OCI-LY7 (cell line): Measurements from ENCODE around the gene FASLG. TPM values are rescaled to one million over a fixed set of nuclear protein-coding genes. Genes with fewer than 3 reads are reported as not detected.

Experiments used
- BruUV-seq: library from RNA; stranded (reverse); fragments of 400-500 nt; replicated peaks from 2 replicates; lab custom pipeline; 2021; lab: Mats Ljungman, UMichigan
- CTCF ChIA-PET: fragments of 300-600 bp; sonication (Branson Sonifier 250); formaldehyde crosslinking; loops from one replicate; lab custom pipeline; 2022; ENCODE audit warnings: antibody characterized with exemption; ENCODE audit not compliant: unreplicated experiment; lab: Charles Lee
- POLR2A ChIA-PET: fragments of 300-600 bp; sonication (Branson Sonifier 250); formaldehyde crosslinking; loops from one replicate; lab custom pipeline; 2022; ENCODE audit warnings: antibody characterized with exemption; lab: Charles Lee
- DNase-seq: peaks from one replicate; pipeline ENCODE4 v3.0.0-alpha.2; 2015; ENCODE audit warnings: low spot score
- H2AFZ ChIP-seq: fragments of 200-600 bp; sonication (generic), shearing (Covaris generic); 2 replicates; pipeline ENCODE4 v1.6.1; 2014; ENCODE audit warnings: mild to moderate bottlenecking, antibody characterized with exemption, low read length, moderate library complexity
- H3K27ac ChIP-seq: fragments of 200-600 bp; sonication (generic); 2 replicates; pipeline ENCODE4 v1.5.1; 2014; ENCODE audit warnings: mixed run types, low read depth, mild to moderate bottlenecking, moderate library complexity, low read length, inconsistent platforms; ENCODE audit not compliant: poor library complexity, severe bottlenecking
- H3K36me3 ChIP-seq: fragments of 200-600 bp; sonication (generic); 2 replicates; pipeline ENCODE4 v1.6.1; 2014; ENCODE audit warnings: mild to moderate bottlenecking, antibody characterized with exemption, low read length, moderate library complexity, mixed read lengths; ENCODE audit not compliant: insufficient read depth
- H3K4me1 ChIP-seq: fragments of 200-600 bp; sonication (generic); 2 replicates; pipeline ENCODE4 v1.5.1; 2014; ENCODE audit warnings: mild to moderate bottlenecking, low read length; ENCODE audit not compliant: insufficient read depth, poor library complexity, severe bottlenecking
- H3K4me2 ChIP-seq: fragments of 200-600 bp; sonication (generic); 2 replicates; pipeline ENCODE4 v1.6.1; 2014; ENCODE audit warnings: mild to moderate bottlenecking, low read length
- H3K4me3 ChIP-seq: fragments of 200-600 bp; sonication (generic); 2 replicates; pipeline ENCODE4 v1.5.1; 2014; ENCODE audit warnings: mild to moderate bottlenecking, low read depth, low read length; ENCODE audit not compliant: poor library complexity, severe bottlenecking
- H3K79me2 ChIP-seq: fragments of 200-600 bp; sonication (generic); 2 replicates; pipeline ENCODE4 v1.6.1; 2016; ENCODE audit warnings: low read depth, mild to moderate bottlenecking, low read length, moderate library complexity, mixed read lengths; ENCODE audit not compliant: insufficient read depth
- H3K9me2 ChIP-seq: fragments of 200-600 bp; sonication (generic); 2 replicates; pipeline ENCODE4 v1.6.1; 2016; ENCODE audit warnings: mild to moderate bottlenecking, low read length, mixed read lengths; ENCODE audit not compliant: insufficient read depth
- H3K9me3 ChIP-seq: fragments of 200-600 bp; sonication (generic); 2 replicates; pipeline ENCODE4 v1.6.1; 2014; ENCODE audit warnings: mild to moderate bottlenecking, mixed run types, low read length, mixed read lengths
- H4K20me1 ChIP-seq: fragments of 200-600 bp; sonication (generic); 2 replicates; pipeline ENCODE4 v1.6.1; 2014; ENCODE audit warnings: mild to moderate bottlenecking, antibody characterized with exemption, low read length, moderate library complexity, mixed read lengths; ENCODE audit not compliant: insufficient read depth
- CTCF ChIP-seq: fragments of 200-600 bp; sonication (generic); conservative IDR thresholded peaks from 2 replicates; pipeline ENCODE4 v1.5.1; 2014; ENCODE audit warnings: mild to moderate bottlenecking, antibody characterized with exemption, low read length, moderate library complexity, mixed read lengths
- EZH2phosphoT487 ChIP-seq: fragments of 200-600 bp; sonication (generic); IDR thresholded peaks from 2 replicates; pipeline ENCODE4 v1.6.1; 2018; ENCODE audit warnings: low read depth, borderline replicate concordance, mild to moderate bottlenecking, mixed run types, antibody characterized with exemption, low read length, moderate library complexity, mixed read lengths
- intact Hi-C: fragments of 100-400 bp; cut with micrococcal nuclease; formaldehyde crosslinking; loops from one replicate; pipeline ENCODE4 v1.10.0; 2022; ENCODE audit not compliant: unreplicated experiment
- total RNA-seq, 2 experiments: library from RNA; depleted of rRNA in 1 of 2; stranded (reverse); fragments of >200 nt in 1 of 2; shearing (Covaris generic) in 1 of 2; gene quantifications; 2 replicates each; pipeline ENCODE4 v1.2.3, GENCODE V29; 2014 to 2022

The FASLG gene
- total RNA-seq, 2 experiments from 2014 or later, result not detected

GRCh38 chr1:172656576-172656975, 2.3 kb upstream of the FASLG start:
- Histone ChIP-seq H3K4me2 (no peak overlapping the region), H3K79me2 (no peaks in the 10 kb centered on the region), H3K9me2 (no peaks in the 10 kb centered on the region), H3K4me1 (no peaks in the 10 kb centered on the region), H2AFZ (no peak overlapping the region), H3K36me3 (no peaks in the 10 kb centered on the region), H4K20me1 (no peaks in the 10 kb centered on the region), H3K9me3 (no peaks in the 10 kb centered on the region), H3K4me3 (no peak overlapping the region), H3K27ac (no peak overlapping the region)
- ChIA-PET CTCF (no interaction called here), POLR2A (no interaction called here)
- intact Hi-C loops, result no loop called here
- BruUV-seq, result no TSS peak
- no peak for DNase-seq
- no peak for TF ChIP-seq EZH2phosphoT487
- TF ChIP-seq CTCF, result no peak

GRCh38 chr1:172657586-172657985, 1.3 kb upstream of the FASLG start:
- intact Hi-C loops, result no loop called here

More at GRCh38 chr1:172657586-172657985, 1.3 kb upstream of the FASLG start:
- Histone ChIP-seq H3K79me2 (no peaks in the 10 kb centered on the region), H3K9me3 (no peaks in the 10 kb centered on the region), H3K4me2 (no peak overlapping the region), H2AFZ (no peak overlapping the region), H3K27ac (no peak overlapping the region), H4K20me1 (no peaks in the 10 kb centered on the region), H3K9me2 (no peaks in the 10 kb centered on the region), H3K36me3 (no peaks in the 10 kb centered on the region), H3K4me1 (peaks cover 3% of the 10 kb centered on the region), H3K4me3 (no peak overlapping the region)
- DNase-seq, result no peak
- ChIA-PET POLR2A (interaction anchor here (0.6 kb wide), 1 partner anchor 644 kb away, joined by 3 read pairs; no protein-coding TSS in a partner anchor), CTCF (no interaction called here)
- TF ChIP-seq EZH2phosphoT487, result no peak
- no peak for TF ChIP-seq CTCF
- no TSS peak for BruUV-seq
